ENCODE measurements around the gene RBFOX2. TPM values are rescaled to one million over a fixed set of nuclear protein-coding genes. Genes with fewer than 3 reads are reported as not detected.

Gene RBFOX2
- total and polyA plus RNA-seq, 2 of the 13 experiments (the other 11 are each of a cell fraction or from before 2014, with no cell fraction given), result 37.3 to 40.4 TPM

GRCh38 chr22:35697142-35697541 lies 331.5 kb downstream of the RBFOX2 start (continued):
- TF ChIP-seq ZNF335 (CRISPR knock-in tag; IDR thresholded peaks at IDR 0.05) (no peak), ZNF235 (CRISPR knock-in tag; IDR thresholded peaks at IDR 0.05; ENCODE audit: borderline replicate concordance) (no peak), ZBTB14 (CRISPR knock-in tag; IDR thresholded peaks at IDR 0.05) (no peak), ZNF782 (CRISPR knock-in tag; IDR thresholded peaks at IDR 0.05; ENCODE audit: borderline replicate concordance) (no peak), ZEB1 (IDR thresholded peaks at IDR 0.05; ENCODE audit: insufficient replicate concordance, low read depth) (no peak)
- TF ChIP-seq, protein P1, sequence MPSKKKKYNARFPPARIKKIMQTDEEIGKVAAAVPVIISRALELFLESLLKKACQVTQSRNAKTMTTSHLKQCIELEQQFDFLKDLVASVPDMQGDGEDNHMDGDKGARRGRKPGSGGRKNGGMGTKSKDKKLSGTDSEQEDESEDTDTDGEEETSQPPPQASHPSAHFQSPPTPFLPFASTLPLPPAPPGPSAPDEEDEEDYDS (CRISPR knock-in tag; IDR thresholded peaks at IDR 0.05), result no peak

- FAIRE-seq (no peak), ATAC-seq (no peak), DNase-seq (ENCODE audit: low spot score) (no peak)
- no peak overlapping the region for H3K9ac ChIP-seq (ENCODE audit: insufficient read depth, low read depth, low read length)
- in situ Hi-C loops (cut with HindIII; ENCODE audit: extremely low pct_ligation_motif_present, low pct_unique_long_range_greater_than_20kb), result no loop called here
- H3K4me2 ChIP-seq (ENCODE audit: low read depth, low read length), result no peak overlapping the region
- H3K36me3 ChIP-seq (replicated peaks in 1 of 2; ENCODE audit: control insufficient read depth in 1 of 2, insufficient read depth in 2 of 2, low read length in 2 of 2), result no peaks in the 10 kb centered on the region
- CTCF ChIA-PET (ENCODE audit: low intra/inter-chr PET ratio, low total read pairs), result no interaction called here
- peaks cover 0 to 1% of the 10 kb centered on the region in 2 experiments; a peak in 1 of 5 replicates for H3K27me3 ChIP-seq (ENCODE audit: control insufficient read depth in 1 of 2, insufficient read depth in 2 of 2, low read length in 2 of 2)
- no peak overlapping the region for H3K4me3 ChIP-seq (replicated peaks in 1 of 3; ENCODE audit: insufficient read depth in 1 of 3, low read depth in 2 of 3, low read length in 3 of 3)
- no peaks in the 10 kb centered on the region for H3K79me2 ChIP-seq (ENCODE audit: insufficient read depth, low read length)
- no peaks in the 10 kb centered on the region for H4K20me1 ChIP-seq (ENCODE audit: insufficient read depth, low read length)
- TF ChIP-seq ZEB1 (IDR thresholded peaks at IDR 0.05; ENCODE audit: insufficient replicate concordance, low read depth) (no peak), PAF1 (CRISPR knock-in tag; IDR thresholded peaks at IDR 0.05) (no peak), EEA1 (CRISPR knock-in tag; IDR thresholded peaks at IDR 0.05; ENCODE audit: borderline replicate concordance) (no peak), TRIM24 (CRISPR knock-in tag; IDR thresholded peaks at IDR 0.05) (no peak)
- no peak overlapping the region for H2AFZ ChIP-seq (ENCODE audit: low read length)
- H3K27ac ChIP-seq (ENCODE audit: extremely low read length, insufficient read depth, low read length), result no peak overlapping the region
- intact Hi-C loops (cut with micrococcal nuclease; ENCODE audit: unreplicated experiment), result no loop called here
- WGBS (ENCODE audit: low lambda C conversion rate), result 52% methylated on average over 8 of the region's 13 CpGs
- no peaks in the 10 kb centered on the region for H3K9me3 ChIP-seq (ENCODE audit: low read length)
- H3K4me1 ChIP-seq (ENCODE audit: insufficient read depth, low read length), result no peaks in the 10 kb centered on the region
- no TSS peak for BruUV-seq (replicated peaks)
- POLR2A ChIA-PET, result no interaction called here
Measured at GRCh38 chr22:35695202-35695601, 333.4 kb downstream of the RBFOX2 start.
